Activated CD4-positive, alpha-beta T cell treated with anti-CD3 and anti-CD28 coated beads, Interleukin-2, amount 10 ng/mL, durations not matched to agents 7 days and 5 days (primary cell): Measurements from ENCODE around the gene NKAIN2. TPM values are rescaled to one million over a fixed set of nuclear protein-coding genes. Genes with fewer than 3 reads are reported as not detected.

Experiments used
- CTCF ChIA-PET: fragments of 350-600 bp; sonication (Branson Sonifier 250); formaldehyde crosslinking; loops from one replicate; lab custom pipeline; 2021; ENCODE audit warnings: antibody characterized with exemption; lab: Charles Lee
- POLR2A ChIA-PET: fragments of 350-600 bp; sonication (Branson Sonifier 250); formaldehyde crosslinking; loops from one replicate; lab custom pipeline; 2021; ENCODE audit warnings: antibody characterized with exemption; lab: Charles Lee
- DNase-seq: peaks from one replicate; pipeline ENCODE4 v3.0.0-alpha.2; 2020
- H3K27ac Mint-ChIP-seq: one replicate; pipeline ENCODE4 v1.8.0; 2021; ENCODE audit warnings: mild to moderate bottlenecking, moderate library complexity, mixed read lengths
- H3K27me3 Mint-ChIP-seq: one replicate; pipeline ENCODE4 v1.8.0; 2021; ENCODE audit warnings: mixed read lengths
- H3K36me3 Mint-ChIP-seq: one replicate; pipeline ENCODE4 v1.8.0; 2021; ENCODE audit warnings: low read depth, mixed read lengths
- H3K4me1 Mint-ChIP-seq: one replicate; pipeline ENCODE4 v1.8.0; 2021; ENCODE audit warnings: mixed read lengths
- H3K4me3 Mint-ChIP-seq: one replicate; pipeline ENCODE4 v1.8.0; 2021; ENCODE audit warnings: mild to moderate bottlenecking, moderate library complexity, mixed read lengths
- H3K9me3 Mint-ChIP-seq: one replicate; pipeline ENCODE4 v1.8.0; 2021; ENCODE audit warnings: mixed read lengths
- total RNA-seq, 2 experiments: library from RNA; stranded (reverse); gene quantifications; one replicate each; pipeline ENCODE4 v1.2.3, GENCODE V29; 2021

Gene NKAIN2
- total RNA-seq, 2 experiments from 2014 or later, result not detected

DNA sequence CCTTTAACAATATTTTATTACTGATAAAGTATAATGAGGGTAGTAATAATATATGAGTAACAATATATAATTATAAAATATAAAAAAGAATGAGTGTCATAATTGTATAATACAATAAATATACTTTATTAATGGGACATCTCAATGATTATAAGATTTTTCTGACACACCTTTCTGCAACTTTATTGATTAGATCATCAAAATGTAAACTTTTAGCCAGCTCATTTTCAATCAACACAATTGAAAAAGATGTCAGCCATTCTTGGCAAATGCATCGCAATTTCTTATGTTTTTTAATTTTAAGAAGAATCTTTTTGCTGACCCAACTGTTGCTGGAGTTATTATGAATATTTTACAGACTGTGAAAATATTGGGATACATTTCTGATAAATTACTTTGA is 1026.2 kb downstream of the NKAIN2 start:
- H3K27ac Mint-ChIP-seq, result no peak overlapping the region
- no peaks in the 10 kb centered on the region for H3K4me1 Mint-ChIP-seq
- no peak for DNase-seq
- H3K36me3 Mint-ChIP-seq, result no peaks in the 10 kb centered on the region
- no peaks in the 10 kb centered on the region for H3K9me3 Mint-ChIP-seq
- no peak overlapping the region for H3K4me3 Mint-ChIP-seq
- ChIA-PET CTCF (no interaction called here), POLR2A (no interaction called here)
- no peaks in the 10 kb centered on the region for H3K27me3 Mint-ChIP-seq

DNA sequence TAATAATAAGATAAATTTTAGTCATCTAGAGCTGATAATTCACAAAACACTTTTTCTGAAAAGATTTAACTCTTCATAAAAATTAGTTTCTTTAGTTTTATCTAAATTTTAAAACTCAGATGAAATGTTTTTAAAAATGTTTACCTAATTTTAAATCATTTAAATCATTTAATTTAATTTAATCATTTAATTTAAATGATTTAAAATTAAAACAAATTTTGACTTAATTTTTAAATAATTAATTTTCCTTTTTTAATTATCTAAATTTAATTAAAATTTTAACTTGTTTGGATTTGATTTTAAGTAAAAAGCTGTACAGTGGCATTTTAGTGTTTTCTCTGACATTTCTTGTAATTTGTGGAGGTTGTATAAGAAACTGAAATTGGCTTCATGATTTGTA is 1026.8 kb downstream of the NKAIN2 start:
- no peak overlapping the region for H3K27ac Mint-ChIP-seq
- CTCF ChIA-PET, result no interaction called here

GRCh38 chr6:124854338-124854922 is 1050.8 kb downstream of the NKAIN2 start:
- no peaks in the 10 kb centered on the region for H3K9me3 Mint-ChIP-seq
- H3K36me3 Mint-ChIP-seq, result no peaks in the 10 kb centered on the region
- ChIA-PET CTCF (no interaction called here), POLR2A (no interaction called here)
- no peak overlapping the region for H3K27ac Mint-ChIP-seq
- H3K4me3 Mint-ChIP-seq, result no peak overlapping the region
- H3K4me1 Mint-ChIP-seq, result no peaks in the 10 kb centered on the region
- peaks cover 1% of the 10 kb centered on the region for H3K27me3 Mint-ChIP-seq
- no peak for DNase-seq

More for the DNA sequence above, 1026.8 kb downstream of the NKAIN2 start:
- H3K9me3 Mint-ChIP-seq, result no peaks in the 10 kb centered on the region
- no peak for DNase-seq
- no peaks in the 10 kb centered on the region for H3K27me3 Mint-ChIP-seq
- POLR2A ChIA-PET, result no interaction called here
- no peaks in the 10 kb centered on the region for H3K4me1 Mint-ChIP-seq
- no peaks in the 10 kb centered on the region for H3K36me3 Mint-ChIP-seq
- H3K4me3 Mint-ChIP-seq, result no peak overlapping the region

GRCh38 chr6:124857746-124858145 is 1054.1 kb downstream of the NKAIN2 start:
- Mint-ChIP-seq H3K27ac (no peak overlapping the region), H3K4me1 (no peaks in the 10 kb centered on the region), H3K4me3 (no peak overlapping the region), H3K9me3 (peaks cover under 1% of the 10 kb centered on the region), H3K36me3 (no peaks in the 10 kb centered on the region), H3K27me3 (peaks cover 1% of the 10 kb centered on the region)
- POLR2A ChIA-PET, result no interaction called here
- CTCF ChIA-PET, result no interaction called here
- no peak for DNase-seq

DNA sequence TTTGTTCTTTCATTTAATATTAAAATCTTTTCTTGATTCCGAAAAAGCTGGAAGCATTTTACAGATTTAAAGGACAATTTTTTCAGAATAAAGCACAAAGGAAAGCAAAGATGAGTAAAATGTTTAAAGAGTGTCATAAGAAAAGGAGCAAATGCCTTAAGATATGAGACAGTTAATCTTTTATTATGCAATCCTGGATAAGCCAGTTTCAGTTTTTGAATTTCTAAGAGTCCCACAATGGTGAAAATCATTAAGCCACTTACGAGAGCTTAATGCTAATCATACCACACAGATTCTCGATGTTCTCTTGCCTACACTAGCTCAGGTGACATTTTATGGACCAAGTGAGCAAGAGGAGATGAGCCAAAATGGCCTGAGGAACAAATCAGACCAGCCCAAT is 1054.9 kb downstream of the NKAIN2 start:
- CTCF ChIA-PET, result interaction anchor here (0.5 kb wide), 1 partner anchor 365 kb away, joined by 5 read pairs; no protein-coding TSS in a partner anchor

DNA sequence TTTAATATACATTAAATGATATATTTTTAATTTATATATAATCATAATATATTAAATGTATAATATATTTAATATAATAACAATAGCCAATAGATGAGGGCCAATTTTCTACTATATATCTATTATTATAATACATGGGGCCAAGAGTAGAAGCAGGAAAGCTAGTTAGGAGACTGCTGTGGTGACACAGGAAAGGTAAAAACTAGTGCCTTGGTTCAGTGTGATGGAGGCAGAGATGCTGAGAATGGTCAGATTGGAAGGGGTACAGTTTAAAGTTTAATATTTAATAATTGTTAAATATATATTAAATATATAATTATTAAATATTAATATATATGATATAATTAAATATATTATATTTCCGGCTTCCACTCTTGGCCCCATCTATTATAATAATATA is 1055.7 kb downstream of the NKAIN2 start:
- ChIA-PET CTCF (no interaction called here), POLR2A (no interaction called here)
- H3K36me3 Mint-ChIP-seq, result no peaks in the 10 kb centered on the region
- no peaks in the 10 kb centered on the region for H3K4me1 Mint-ChIP-seq
- H3K27me3 Mint-ChIP-seq, result peaks cover 1% of the 10 kb centered on the region
- no peak overlapping the region for H3K27ac Mint-ChIP-seq
- H3K9me3 Mint-ChIP-seq, result peaks cover 2% of the 10 kb centered on the region
- H3K4me3 Mint-ChIP-seq, result no peak overlapping the region
- DNase-seq, result no peak

More for the DNA sequence above, 1054.9 kb downstream of the NKAIN2 start:
- POLR2A ChIA-PET, result no interaction called here
- H3K27me3 Mint-ChIP-seq, result peaks cover 1% of the 10 kb centered on the region
- peaks cover 2% of the 10 kb centered on the region for H3K9me3 Mint-ChIP-seq
- H3K4me1 Mint-ChIP-seq, result no peaks in the 10 kb centered on the region
- no peak for DNase-seq
- no peak overlapping the region for H3K4me3 Mint-ChIP-seq
- H3K36me3 Mint-ChIP-seq, result no peaks in the 10 kb centered on the region
- no peak overlapping the region for H3K27ac Mint-ChIP-seq

DNA sequence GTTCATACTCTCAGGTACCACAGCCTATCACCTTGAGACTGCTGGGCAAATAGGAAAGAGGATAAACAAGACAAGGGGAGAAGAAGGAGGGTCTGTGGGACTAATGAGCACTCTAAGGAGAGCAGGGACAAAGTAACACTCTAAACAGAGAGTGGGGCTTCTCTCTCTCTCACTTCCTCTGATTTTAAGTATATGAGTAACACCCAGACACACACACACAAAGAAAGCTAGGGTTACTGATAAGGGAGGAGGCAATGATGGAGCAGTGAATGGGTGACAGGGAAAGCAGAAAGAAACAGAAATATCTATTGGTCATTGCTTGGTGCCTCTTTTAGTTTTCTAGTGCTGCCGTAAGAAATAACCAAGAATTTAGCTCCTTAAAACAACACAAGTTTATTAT is 1062.4 kb downstream of the NKAIN2 start:
- no peak for DNase-seq
- ChIA-PET POLR2A (no interaction called here), CTCF (no interaction called here)
- no peaks in the 10 kb centered on the region for H3K4me1 Mint-ChIP-seq
- H3K4me3 Mint-ChIP-seq, result no peak overlapping the region
- H3K36me3 Mint-ChIP-seq, result no peaks in the 10 kb centered on the region
- H3K27ac Mint-ChIP-seq, result no peak overlapping the region
- peaks cover 8% of the 10 kb centered on the region for H3K27me3 Mint-ChIP-seq
- H3K9me3 Mint-ChIP-seq, result peaks cover 2% of the 10 kb centered on the region

DNA sequence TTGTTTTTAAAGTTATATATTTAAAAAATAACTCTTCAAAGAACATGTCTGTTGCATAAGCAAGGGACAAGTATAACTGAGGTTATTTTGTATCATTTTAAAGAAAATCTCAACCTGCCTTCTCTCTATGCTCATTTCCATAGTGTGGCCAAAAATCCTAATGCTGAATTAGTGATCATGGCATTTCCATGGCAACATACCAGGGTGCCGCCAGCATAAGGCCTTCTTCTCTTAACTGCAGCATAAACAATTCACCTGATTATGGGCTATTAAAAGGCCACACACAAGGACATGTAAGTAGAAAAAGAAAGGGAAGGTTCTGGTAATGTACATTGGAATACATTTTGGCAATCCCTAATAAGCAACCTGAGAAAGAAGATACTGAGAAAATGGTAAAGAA is 1063.5 kb downstream of the NKAIN2 start:
- no peaks in the 10 kb centered on the region for H3K36me3 Mint-ChIP-seq
- POLR2A ChIA-PET, result no interaction called here
- CTCF ChIA-PET, result no interaction called here
- peaks cover 2% of the 10 kb centered on the region for H3K9me3 Mint-ChIP-seq
- H3K27ac Mint-ChIP-seq, result no peak overlapping the region
- peaks cover 8% of the 10 kb centered on the region for H3K27me3 Mint-ChIP-seq
- no peaks in the 10 kb centered on the region for H3K4me1 Mint-ChIP-seq
- no peak for DNase-seq
- no peak overlapping the region for H3K4me3 Mint-ChIP-seq

DNA sequence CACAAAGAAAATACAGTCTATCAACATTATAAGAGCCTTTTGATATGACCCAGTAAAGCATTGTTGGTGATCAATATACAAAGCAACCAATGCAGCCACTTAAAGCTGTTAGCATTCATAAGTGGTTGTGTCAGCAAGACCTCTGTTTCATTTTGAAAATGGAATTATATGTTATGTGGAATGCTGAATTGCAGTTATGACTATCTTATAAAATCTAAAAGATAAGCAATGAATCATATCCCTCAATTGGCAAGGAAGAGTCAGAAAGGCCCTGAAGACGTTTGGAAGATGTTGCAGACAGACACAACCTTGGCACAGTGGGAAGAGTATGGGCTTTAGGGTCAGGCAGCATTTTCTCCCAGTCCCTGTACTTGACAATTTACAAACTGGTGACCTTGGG is 1064.8 kb downstream of the NKAIN2 start:
- Mint-ChIP-seq H3K27me3 (peaks cover 11% of the 10 kb centered on the region), H3K9me3 (no peaks in the 10 kb centered on the region), H3K36me3 (no peaks in the 10 kb centered on the region), H3K4me3 (no peak overlapping the region), H3K4me1 (no peaks in the 10 kb centered on the region), H3K27ac (no peak overlapping the region)
- CTCF ChIA-PET, result no interaction called here
- DNase-seq, result no peak
- POLR2A ChIA-PET, result no interaction called here

DNA sequence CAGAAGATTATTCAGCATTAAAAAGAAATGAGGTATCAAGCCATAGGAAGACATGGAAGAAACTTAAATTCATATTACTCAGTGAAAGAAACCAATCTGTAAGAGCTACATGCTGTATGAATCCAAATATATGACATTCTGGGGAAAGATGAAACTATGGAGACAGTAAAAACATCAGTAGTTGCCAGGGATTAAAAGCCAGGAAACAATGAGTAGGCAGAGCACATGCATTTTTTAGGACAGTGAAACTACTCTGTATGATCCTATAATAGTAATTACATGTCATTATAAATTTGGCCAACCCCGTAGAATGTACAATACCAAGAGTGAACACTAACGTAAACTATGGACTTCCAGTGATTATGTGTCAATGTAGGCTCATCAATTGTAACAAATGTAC is 1065.8 kb downstream of the NKAIN2 start:
- DNase-seq, result no peak
- Mint-ChIP-seq H3K9me3 (no peaks in the 10 kb centered on the region), H3K27me3 (peaks cover 11% of the 10 kb centered on the region), H3K36me3 (no peaks in the 10 kb centered on the region), H3K27ac (no peak overlapping the region), H3K4me3 (no peak overlapping the region), H3K4me1 (no peaks in the 10 kb centered on the region)
- ChIA-PET CTCF (no interaction called here), POLR2A (no interaction called here)

- Mint-ChIP-seq H3K4me3 (no peak overlapping the region), H3K27me3 (peaks cover 11% of the 10 kb centered on the region), H3K4me1 (no peaks in the 10 kb centered on the region), H3K36me3 (no peaks in the 10 kb centered on the region), H3K9me3 (no peaks in the 10 kb centered on the region), H3K27ac (no peak overlapping the region)
- no peak for DNase-seq
- ChIA-PET POLR2A (no interaction called here), CTCF (interaction anchor here (0.6 kb wide), 1 partner anchor 241 kb away, joined by 3 read pairs; no protein-coding TSS in a partner anchor)
Observed at GRCh38 chr6:124870611-124871459, 1067.2 kb downstream of the NKAIN2 start.

- H3K36me3 Mint-ChIP-seq, result no peaks in the 10 kb centered on the region
- H3K27me3 Mint-ChIP-seq, result peaks cover 15% of the 10 kb centered on the region
- ChIA-PET POLR2A (no interaction called here), CTCF (no interaction called here)
- no peak overlapping the region for H3K27ac Mint-ChIP-seq
- H3K9me3 Mint-ChIP-seq, result no peaks in the 10 kb centered on the region
- no peak for DNase-seq
- H3K4me1 Mint-ChIP-seq, result no peaks in the 10 kb centered on the region
- no peak overlapping the region for H3K4me3 Mint-ChIP-seq
Observed at GRCh38 chr6:124872361-124873065, 1068.8 kb downstream of the NKAIN2 start.

DNA sequence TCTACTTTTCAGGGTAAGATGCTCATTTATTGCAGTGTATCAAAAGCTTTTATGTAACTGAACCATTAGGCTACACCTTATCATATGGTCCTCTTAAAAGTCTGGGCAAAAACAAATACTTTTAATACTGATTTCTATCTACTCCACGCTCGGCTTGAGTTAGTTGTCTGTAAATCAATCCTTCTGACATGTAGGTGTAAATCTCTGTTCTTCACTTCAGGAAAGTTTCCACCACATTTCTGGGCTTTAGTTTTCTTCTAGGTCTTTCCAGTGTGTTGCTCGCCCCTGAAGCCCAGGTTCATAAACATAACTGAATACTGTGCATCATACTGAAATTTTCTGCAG is 1069.4 kb downstream of the NKAIN2 start:
- Mint-ChIP-seq H3K4me3 (no peak overlapping the region), H3K27ac (no peak overlapping the region), H3K36me3 (no peaks in the 10 kb centered on the region), H3K9me3 (no peaks in the 10 kb centered on the region), H3K27me3 (peaks cover 15% of the 10 kb centered on the region), H3K4me1 (no peaks in the 10 kb centered on the region)
- POLR2A ChIA-PET, result no interaction called here
- no peak for DNase-seq
- CTCF ChIA-PET, result no interaction called here
